OCI-LY7 (cell line): Measurements from ENCODE around the gene PLS3.

Source experiments
- EZH2phosphoT487 ChIP-seq: fragments of 200-600 bp; sonication (generic); IDR thresholded peaks from 2 replicates; pipeline ENCODE4 v1.6.1; 2018; ENCODE audit warnings: low read depth, borderline replicate concordance, mild to moderate bottlenecking, mixed run types, antibody characterized with exemption, low read length, moderate library complexity, mixed read lengths
- TF ChIP-seq, protein P1 (sequence below): fragments of 200-600 bp; sonication (generic); conservative IDR thresholded peaks from 2 replicates; pipeline ENCODE4 v1.5.1; 2014; ENCODE audit warnings: mild to moderate bottlenecking, antibody characterized with exemption, low read length, moderate library complexity, mixed read lengths

DNA sequence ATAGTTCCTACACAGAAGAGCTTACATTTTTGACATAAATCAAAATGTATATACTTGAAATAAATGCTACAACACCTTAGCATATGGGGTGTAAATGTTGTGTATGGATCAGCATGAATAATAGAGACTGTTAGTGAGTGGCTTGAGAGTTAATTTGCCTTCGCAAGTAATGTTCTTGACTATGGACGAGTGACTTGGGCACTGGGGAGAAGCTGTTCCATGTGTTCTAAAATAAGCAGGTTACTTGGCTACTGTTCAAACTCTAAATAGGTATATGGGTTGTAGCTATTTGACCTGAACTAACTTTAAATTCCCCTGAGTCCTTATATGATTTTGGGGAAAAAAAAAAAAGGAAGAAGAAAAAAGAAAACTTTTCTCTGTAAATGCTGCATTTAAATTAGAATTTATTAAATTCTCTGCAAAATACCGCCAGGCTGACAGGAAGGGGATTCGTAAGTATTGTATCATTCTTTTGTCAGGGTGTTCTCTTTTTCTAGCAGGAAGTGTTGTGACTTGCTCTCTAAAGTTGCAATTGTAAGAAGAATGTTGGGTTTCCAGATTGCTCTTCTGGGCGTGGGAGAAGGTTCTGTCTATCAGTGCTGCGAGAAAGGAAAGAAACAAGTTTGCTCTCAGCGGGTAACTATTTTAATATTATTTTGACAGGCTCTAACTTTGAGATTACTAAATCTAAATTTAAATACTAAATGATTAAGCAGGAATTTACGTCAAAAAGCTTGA, 32.2 kb downstream of the PLS3 start:
- TF ChIP-seq, protein P1, sequence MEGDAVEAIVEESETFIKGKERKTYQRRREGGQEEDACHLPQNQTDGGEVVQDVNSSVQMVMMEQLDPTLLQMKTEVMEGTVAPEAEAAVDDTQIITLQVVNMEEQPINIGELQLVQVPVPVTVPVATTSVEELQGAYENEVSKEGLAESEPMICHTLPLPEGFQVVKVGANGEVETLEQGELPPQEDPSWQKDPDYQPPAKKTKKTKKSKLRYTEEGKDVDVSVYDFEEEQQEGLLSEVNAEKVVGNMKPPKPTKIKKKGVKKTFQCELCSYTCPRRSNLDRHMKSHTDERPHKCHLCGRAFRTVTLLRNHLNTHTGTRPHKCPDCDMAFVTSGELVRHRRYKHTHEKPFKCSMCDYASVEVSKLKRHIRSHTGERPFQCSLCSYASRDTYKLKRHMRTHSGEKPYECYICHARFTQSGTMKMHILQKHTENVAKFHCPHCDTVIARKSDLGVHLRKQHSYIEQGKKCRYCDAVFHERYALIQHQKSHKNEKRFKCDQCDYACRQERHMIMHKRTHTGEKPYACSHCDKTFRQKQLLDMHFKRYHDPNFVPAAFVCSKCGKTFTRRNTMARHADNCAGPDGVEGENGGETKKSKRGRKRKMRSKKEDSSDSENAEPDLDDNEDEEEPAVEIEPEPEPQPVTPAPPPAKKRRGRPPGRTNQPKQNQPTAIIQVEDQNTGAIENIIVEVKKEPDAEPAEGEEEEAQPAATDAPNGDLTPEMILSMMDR, result no peak
- TF ChIP-seq EZH2phosphoT487, result no peak
